Neural cell (in vitro differentiated cells): ENCODE results near the gene XAGE5.
"Not testable (repeated sequence)": the region's sequence is repeated elsewhere in the genome, so short reads cannot be mapped to it uniquely, and the experiment has no call there.

Source experiments
- EP300 ChIP-seq: fragments of 450-650 bp; conservative IDR thresholded peaks from 2 replicates; pipeline ENCODE4 v1.6.1; 2014; ENCODE audit warnings: antibody characterized with exemption, mild to moderate bottlenecking, moderate library complexity; ENCODE audit not compliant: poor library complexity, severe bottlenecking
- RAD21 ChIP-seq: fragments of 450-650 bp; conservative IDR thresholded peaks from 2 replicates; pipeline ENCODE4 v1.6.1; 2014; ENCODE audit warnings: antibody characterized with exemption, mild to moderate bottlenecking, moderate library complexity
- TAF1 ChIP-seq: IDR thresholded peaks from 2 replicates; pipeline ENCODE4 v1.6.1; 2012; ENCODE audit warnings: low read depth
- TF ChIP-seq, protein P1 (sequence below): fragments of 450-650 bp; IDR thresholded peaks from 2 replicates; pipeline ENCODE4 v1.5.1; 2014; ENCODE audit warnings: antibody characterized with exemption, mild to moderate bottlenecking, moderate library complexity; ENCODE audit not compliant: poor library complexity, severe bottlenecking
- TF ChIP-seq, protein P2 (sequence below): IDR thresholded peaks from 2 replicates; pipeline ENCODE4 v1.6.1; 2012; ENCODE audit warnings: borderline replicate concordance

DNA sequence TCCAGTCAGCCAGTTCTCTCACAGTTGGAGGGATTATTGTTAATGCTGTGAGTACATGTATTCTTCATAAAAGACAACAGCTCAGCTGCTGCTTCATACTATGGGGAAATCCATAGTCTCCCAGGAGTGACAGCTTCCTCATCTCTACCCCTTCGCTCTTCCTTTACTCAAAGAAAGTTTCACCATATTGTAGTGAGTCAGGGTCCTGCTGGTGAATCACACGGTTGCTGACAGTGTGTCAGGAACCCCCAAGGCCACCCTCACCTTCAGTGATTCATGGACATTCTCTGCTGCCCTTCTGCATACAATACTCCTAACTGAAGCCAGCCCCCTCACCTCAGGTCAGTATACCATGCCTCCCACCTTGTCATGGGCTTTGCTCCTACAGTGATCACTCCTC lies 6.2 kb upstream of the XAGE5 start:
- TF ChIP-seq, protein P1, sequence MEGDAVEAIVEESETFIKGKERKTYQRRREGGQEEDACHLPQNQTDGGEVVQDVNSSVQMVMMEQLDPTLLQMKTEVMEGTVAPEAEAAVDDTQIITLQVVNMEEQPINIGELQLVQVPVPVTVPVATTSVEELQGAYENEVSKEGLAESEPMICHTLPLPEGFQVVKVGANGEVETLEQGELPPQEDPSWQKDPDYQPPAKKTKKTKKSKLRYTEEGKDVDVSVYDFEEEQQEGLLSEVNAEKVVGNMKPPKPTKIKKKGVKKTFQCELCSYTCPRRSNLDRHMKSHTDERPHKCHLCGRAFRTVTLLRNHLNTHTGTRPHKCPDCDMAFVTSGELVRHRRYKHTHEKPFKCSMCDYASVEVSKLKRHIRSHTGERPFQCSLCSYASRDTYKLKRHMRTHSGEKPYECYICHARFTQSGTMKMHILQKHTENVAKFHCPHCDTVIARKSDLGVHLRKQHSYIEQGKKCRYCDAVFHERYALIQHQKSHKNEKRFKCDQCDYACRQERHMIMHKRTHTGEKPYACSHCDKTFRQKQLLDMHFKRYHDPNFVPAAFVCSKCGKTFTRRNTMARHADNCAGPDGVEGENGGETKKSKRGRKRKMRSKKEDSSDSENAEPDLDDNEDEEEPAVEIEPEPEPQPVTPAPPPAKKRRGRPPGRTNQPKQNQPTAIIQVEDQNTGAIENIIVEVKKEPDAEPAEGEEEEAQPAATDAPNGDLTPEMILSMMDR: not testable (repeated sequence)
- TF ChIP-seq, protein P2, sequence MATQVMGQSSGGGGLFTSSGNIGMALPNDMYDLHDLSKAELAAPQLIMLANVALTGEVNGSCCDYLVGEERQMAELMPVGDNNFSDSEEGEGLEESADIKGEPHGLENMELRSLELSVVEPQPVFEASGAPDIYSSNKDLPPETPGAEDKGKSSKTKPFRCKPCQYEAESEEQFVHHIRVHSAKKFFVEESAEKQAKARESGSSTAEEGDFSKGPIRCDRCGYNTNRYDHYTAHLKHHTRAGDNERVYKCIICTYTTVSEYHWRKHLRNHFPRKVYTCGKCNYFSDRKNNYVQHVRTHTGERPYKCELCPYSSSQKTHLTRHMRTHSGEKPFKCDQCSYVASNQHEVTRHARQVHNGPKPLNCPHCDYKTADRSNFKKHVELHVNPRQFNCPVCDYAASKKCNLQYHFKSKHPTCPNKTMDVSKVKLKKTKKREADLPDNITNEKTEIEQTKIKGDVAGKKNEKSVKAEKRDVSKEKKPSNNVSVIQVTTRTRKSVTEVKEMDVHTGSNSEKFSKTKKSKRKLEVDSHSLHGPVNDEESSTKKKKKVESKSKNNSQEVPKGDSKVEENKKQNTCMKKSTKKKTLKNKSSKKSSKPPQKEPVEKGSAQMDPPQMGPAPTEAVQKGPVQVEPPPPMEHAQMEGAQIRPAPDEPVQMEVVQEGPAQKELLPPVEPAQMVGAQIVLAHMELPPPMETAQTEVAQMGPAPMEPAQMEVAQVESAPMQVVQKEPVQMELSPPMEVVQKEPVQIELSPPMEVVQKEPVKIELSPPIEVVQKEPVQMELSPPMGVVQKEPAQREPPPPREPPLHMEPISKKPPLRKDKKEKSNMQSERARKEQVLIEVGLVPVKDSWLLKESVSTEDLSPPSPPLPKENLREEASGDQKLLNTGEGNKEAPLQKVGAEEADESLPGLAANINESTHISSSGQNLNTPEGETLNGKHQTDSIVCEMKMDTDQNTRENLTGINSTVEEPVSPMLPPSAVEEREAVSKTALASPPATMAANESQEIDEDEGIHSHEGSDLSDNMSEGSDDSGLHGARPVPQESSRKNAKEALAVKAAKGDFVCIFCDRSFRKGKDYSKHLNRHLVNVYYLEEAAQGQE: not testable (repeated sequence)
- not testable (repeated sequence) for TF ChIP-seq EP300, RAD21, TAF1
